Psoas muscle (tissue), 8 donors: ENCODE results near the gene IPO5. TPM values are rescaled to one million over a fixed set of nuclear protein-coding genes. Genes with fewer than 3 reads are reported as not detected.
"Not testable (repeated sequence)": the region's sequence is repeated elsewhere in the genome, so short reads cannot be mapped to it uniquely, and the experiment has no call there.

Source experiments
- ATAC-seq, 4 donors: fragments of 200-7000 bp; cut with Tn5 transposase; one replicate each; pipeline ENCODE4 v1.9.1; 2020; ENCODE audit warnings: moderate library complexity in 3 of 4, mild to moderate bottlenecking in 2 of 4
- DNase-seq, 2 donors: peaks; one replicate each; pipeline ENCODE4 v3.0.0-alpha.2; 2020
- H3K27ac ChIP-seq: fragments of 200-600 bp; one replicate; pipeline ENCODE4 v1.8.0; 2022
- H3K27me3 ChIP-seq, 3 donors: fragments of 200-600 bp in 1 of 3; one replicate each; pipeline versions ENCODE4 v1.6.1 to v1.8.0; 2013 to 2022; ENCODE audit warnings: low read length in 2 of 3, mild to moderate bottlenecking in 2 of 3, moderate library complexity in 1 of 3; ENCODE audit not compliant: insufficient read depth in 3 of 3
- H3K36me3 ChIP-seq, 2 donors: fragments of 200-600 bp in 1 of 2; one replicate each; pipeline versions ENCODE4 v1.6.1 to v1.8.0; 2013 to 2022; ENCODE audit warnings: low read depth in 1 of 2, mild to moderate bottlenecking in 1 of 2, moderate library complexity in 1 of 2; ENCODE audit not compliant: insufficient read depth in 1 of 2
- H3K4me1 ChIP-seq: fragments of 200-600 bp; one replicate; pipeline ENCODE4 v1.8.0; 2022
- H3K4me3 ChIP-seq: fragments of 200-600 bp; one replicate; pipeline ENCODE4 v1.8.0; 2022; ENCODE audit warnings: mild to moderate bottlenecking
- H3K9me3 ChIP-seq: fragments of 200-600 bp; one replicate; pipeline ENCODE4 v1.8.0; 2022
- CTCF ChIP-seq: fragments of 200-600 bp; IDR thresholded peaks from one replicate; pipeline ENCODE4 v1.8.0; 2022; ENCODE audit warnings: antibody characterized with exemption
- WGBS, 3 donors: extraction: QIAGEN DNeasy Blood & Tissue Kit; methylation state at CpG; one replicate each; pipeline versions ENCODE4 v1.1.6 to v1.1.7; 2013; 5-methylcytosine and 5-hydroxymethylcytosine counted together
- intact Hi-C, 2 donors: fragments of 100-400 bp; cut with DNase I; formaldehyde crosslinking; loops; one replicate each; pipeline versions ENCODE4 v1.11.0 to v1.14.2; 2022
- polyA plus RNA-seq, 3 donors: library from polyadenylated mRNA; stranded (reverse); fragments of 200-250 nt; gene quantifications; one replicate each; pipeline ENCODE4 v1.2.3, GENCODE V29; 2013
- total RNA-seq, 4 donors: library from RNA; stranded (reverse); fragmentation: NEBNext Ultra II Directional in 2 of 4; extraction: Animal tissue kit (Norgen Biotek cat#: 25700) in 2 of 4; gene quantifications; one replicate each; pipeline versions ENCODE4 v1.2.1 to v1.2.4, GENCODE V29; 2021 to 2023
- donor health status: healthy with polysubstance abuse.
- donor health status: DM: no; HTN: no; CAD: no; lungs with moderate emphysema.
- donor health status: Bipolar disorder and iron deficiency.
- donor health status: healthy.
- donor health status: DM: yes; HTN: yes; CAD: no.
- donor health status: DM: no; HTN: no; CAD: no.
- donor health status: DM: no; HTN: no; CAD: no.
- donor health status: DM: yes; HTN: yes; CAD: no.

Gene IPO5
- total and polyA plus RNA-seq, 7 donors: 60.6 to 186 (median 153) TPM

GRCh38 chr13:97986835-97987234, 33.4 kb downstream of the IPO5 start:
- Histone ChIP-seq H3K27ac (no peak overlapping the region), H3K4me3 (no peak overlapping the region), H3K36me3 (peaks cover 17 to 96% of the 10 kb centered on the region in 2 donors), H3K27me3 (no peaks in the 10 kb centered on the region), H3K4me1 (no peaks in the 10 kb centered on the region), H3K9me3 (no peaks in the 10 kb centered on the region)
- intact Hi-C loops: no loop called here
- DNase-seq (no peak), ATAC-seq (no peak)
- 81 to 85% (median 82%) methylated on average over 3 of the region's 3 CpGs for WGBS, 3 donors
- TF ChIP-seq CTCF: no peak

DNA sequence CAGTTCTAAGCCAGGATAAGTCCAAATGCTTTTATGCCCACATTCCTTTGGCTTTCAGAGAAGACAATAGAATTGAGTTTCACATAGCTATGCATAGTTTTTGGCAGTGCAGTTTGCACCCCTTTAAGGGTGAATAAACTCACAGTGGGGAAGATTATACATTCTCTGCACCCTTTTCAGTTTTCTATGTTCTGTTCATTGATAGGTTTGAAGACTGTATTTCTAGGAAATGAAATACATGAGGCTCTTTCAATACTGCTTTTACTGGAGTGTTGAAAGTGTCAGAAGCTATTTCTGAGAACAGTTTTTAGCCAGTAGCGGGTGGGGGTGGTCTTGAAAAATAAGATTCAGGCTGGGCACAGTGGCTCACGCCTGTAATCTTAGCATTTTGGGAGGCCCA, 46.2 kb downstream of the IPO5 start:
- intact Hi-C loops: no loop called here
- 93 to 96% (median 96%) methylated on average over 2 of the region's 2 CpGs for WGBS, 3 donors
- DNase-seq: no peak
- H3K27ac ChIP-seq: no peak overlapping the region
- H3K27me3 ChIP-seq: no peaks in the 10 kb centered on the region
- H3K9me3 ChIP-seq: no peaks in the 10 kb centered on the region
- no peak overlapping the region for H3K4me3 ChIP-seq
- TF ChIP-seq CTCF: no peak
- ATAC-seq: no peak
- no peaks in the 10 kb centered on the region for H3K4me1 ChIP-seq
- peaks cover 17 to 100% of the 10 kb centered on the region in 2 donors for H3K36me3 ChIP-seq

- no peaks in the 10 kb centered on the region for H3K27me3 ChIP-seq
- intact Hi-C loops: no loop called here
- H3K4me1 ChIP-seq: no peaks in the 10 kb centered on the region
- ATAC-seq (no peak), DNase-seq (no peak)
- H3K36me3 ChIP-seq: peaks cover 25 to 100% of the 10 kb centered on the region in 2 donors
- H3K9me3 ChIP-seq: no peaks in the 10 kb centered on the region
- TF ChIP-seq CTCF: no peak
- H3K27ac ChIP-seq: no peak overlapping the region
- 71 to 87% (median 82%) methylated on average over 3 of the region's 3 CpGs for WGBS, 3 donors
- no peak overlapping the region for H3K4me3 ChIP-seq
Measured at GRCh38 chr13:98004107-98004506, 50.6 kb downstream of the IPO5 start.

DNA sequence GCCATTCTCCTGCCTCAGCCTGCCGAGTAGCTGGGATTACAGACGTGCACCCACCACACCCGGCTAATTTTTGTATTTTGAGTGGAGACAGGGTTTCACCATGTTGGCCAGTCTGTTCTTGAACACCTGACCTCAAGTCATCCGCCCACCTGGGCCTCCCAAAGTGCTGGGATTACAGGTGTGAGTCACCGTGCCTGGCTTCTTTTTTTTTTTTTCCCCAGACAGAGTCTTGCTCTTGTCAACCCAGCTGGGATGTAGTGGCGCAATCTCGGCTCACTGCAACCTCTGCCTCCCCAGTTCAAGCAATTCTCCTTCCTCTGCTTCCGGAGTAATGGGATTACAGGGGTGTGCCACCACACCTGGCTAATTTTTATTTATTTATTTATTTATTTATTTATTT, 51.5 kb downstream of the IPO5 start:
- H3K27ac ChIP-seq, H3K27me3 ChIP-seq, H3K9me3 ChIP-seq, intact Hi-C loops, H3K4me3 ChIP-seq, H3K4me1 ChIP-seq: not testable (repeated sequence)
- ATAC-seq (peak in 2 of 4 donors; percentile 26 to 56), DNase-seq (peak in 1 of 2 donors; percentile 56)
- WGBS, 3 donors: 92 to 96% (median 94%) methylated on average over 8 of the region's 8 CpGs
- H3K36me3 ChIP-seq: peaks cover 25 to 100% of the 10 kb centered on the region in 2 donors

GRCh38 chr13:98007001-98007400, 53.5 kb downstream of the IPO5 start:
- no peak overlapping the region for H3K27ac ChIP-seq
- H3K27me3 ChIP-seq: no peaks in the 10 kb centered on the region
- TF ChIP-seq CTCF: no peak
- ATAC-seq (no peak), DNase-seq (no peak)
- no peaks in the 10 kb centered on the region for H3K4me1 ChIP-seq
- H3K36me3 ChIP-seq: peaks cover 22 to 100% of the 10 kb centered on the region in 2 donors
- 93 to 95% (median 93%) methylated on average over 5 of the region's 5 CpGs for WGBS, 3 donors
- no peak overlapping the region for H3K4me3 ChIP-seq
- intact Hi-C loops: no loop called here
- H3K9me3 ChIP-seq: no peaks in the 10 kb centered on the region
